ENCODE data around the gene APLP2. TPM values are rescaled to one million over a fixed set of nuclear protein-coding genes. Genes with fewer than 3 reads are reported as not detected.

Gene APLP2
- total and polyA plus RNA-seq, 2 experiments from 2014 or later = 322 to 362 TPM

DNA sequence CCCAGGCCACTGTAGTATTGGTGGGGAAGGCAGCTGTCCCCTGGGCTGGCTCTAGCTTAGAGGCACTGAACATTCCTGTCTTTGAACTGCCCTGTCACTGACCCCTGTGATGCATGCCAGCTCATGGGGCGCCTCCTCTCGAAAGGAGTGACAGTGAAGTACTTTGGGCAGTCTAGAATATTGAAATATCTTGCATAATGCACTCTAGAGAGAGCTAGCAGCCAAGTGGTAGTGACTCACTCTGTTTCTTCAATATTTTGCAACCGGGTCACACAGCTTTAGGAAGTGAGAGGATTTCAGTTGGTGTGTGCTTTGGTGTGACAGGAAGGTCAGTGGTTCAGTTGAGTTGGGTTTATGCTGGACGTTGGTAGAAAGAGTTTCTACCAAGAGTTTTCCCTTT, 54.4 kb downstream of the APLP2 start:
- peaks cover 16% of the 10 kb centered on the region for H4K20me1 ChIP-seq (replicated peaks; ENCODE audit: insufficient read depth)
- no peak overlapping the region for H3K4me3 Mint-ChIP-seq
- H3F3A ChIP-seq (replicated peaks; ENCODE audit: low read depth) = 0 out of 2 replicates have a peak, but pooled peaks cover 4% of the 10 kb centered on the region
- H3K4me1 ChIP-seq (ENCODE audit: insufficient read depth) = no peaks in the 10 kb centered on the region
- no peak for ATAC-seq
- no peaks in the 10 kb centered on the region for H3K9me2 ChIP-seq (ENCODE audit: insufficient read depth)
- H2AFZ ChIP-seq = no peak overlapping the region
- H3K36me3 ChIP-seq (ENCODE audit: insufficient read depth) = peaks cover 53% of the 10 kb centered on the region
- H3K27ac ChIP-seq (ENCODE audit: low read depth) = no peak overlapping the region
- no peak overlapping the region for H3K4me3 ChIP-seq
- no peak overlapping the region for H3K27ac Mint-ChIP-seq
- no peak for DNase-seq (ENCODE audit: low spot score)
- H3K79me2 ChIP-seq (replicated peaks; ENCODE audit: insufficient read depth) = peaks cover 12% of the 10 kb centered on the region
- TF ChIP-seq EZH2 (IDR thresholded peaks at IDR 0.05; ENCODE audit: low read depth, unreplicated experiment) (no peak), NANOG (IDR thresholded peaks at IDR 0.05; ENCODE audit: borderline replicate concordance) (no peak)
- TF ChIP-seq, protein P1, sequence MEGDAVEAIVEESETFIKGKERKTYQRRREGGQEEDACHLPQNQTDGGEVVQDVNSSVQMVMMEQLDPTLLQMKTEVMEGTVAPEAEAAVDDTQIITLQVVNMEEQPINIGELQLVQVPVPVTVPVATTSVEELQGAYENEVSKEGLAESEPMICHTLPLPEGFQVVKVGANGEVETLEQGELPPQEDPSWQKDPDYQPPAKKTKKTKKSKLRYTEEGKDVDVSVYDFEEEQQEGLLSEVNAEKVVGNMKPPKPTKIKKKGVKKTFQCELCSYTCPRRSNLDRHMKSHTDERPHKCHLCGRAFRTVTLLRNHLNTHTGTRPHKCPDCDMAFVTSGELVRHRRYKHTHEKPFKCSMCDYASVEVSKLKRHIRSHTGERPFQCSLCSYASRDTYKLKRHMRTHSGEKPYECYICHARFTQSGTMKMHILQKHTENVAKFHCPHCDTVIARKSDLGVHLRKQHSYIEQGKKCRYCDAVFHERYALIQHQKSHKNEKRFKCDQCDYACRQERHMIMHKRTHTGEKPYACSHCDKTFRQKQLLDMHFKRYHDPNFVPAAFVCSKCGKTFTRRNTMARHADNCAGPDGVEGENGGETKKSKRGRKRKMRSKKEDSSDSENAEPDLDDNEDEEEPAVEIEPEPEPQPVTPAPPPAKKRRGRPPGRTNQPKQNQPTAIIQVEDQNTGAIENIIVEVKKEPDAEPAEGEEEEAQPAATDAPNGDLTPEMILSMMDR (conservative IDR thresholded peaks at IDR 0.05; ENCODE audit: low read depth in 2 of 2) = no peak
- TF ChIP-seq, protein P2, sequence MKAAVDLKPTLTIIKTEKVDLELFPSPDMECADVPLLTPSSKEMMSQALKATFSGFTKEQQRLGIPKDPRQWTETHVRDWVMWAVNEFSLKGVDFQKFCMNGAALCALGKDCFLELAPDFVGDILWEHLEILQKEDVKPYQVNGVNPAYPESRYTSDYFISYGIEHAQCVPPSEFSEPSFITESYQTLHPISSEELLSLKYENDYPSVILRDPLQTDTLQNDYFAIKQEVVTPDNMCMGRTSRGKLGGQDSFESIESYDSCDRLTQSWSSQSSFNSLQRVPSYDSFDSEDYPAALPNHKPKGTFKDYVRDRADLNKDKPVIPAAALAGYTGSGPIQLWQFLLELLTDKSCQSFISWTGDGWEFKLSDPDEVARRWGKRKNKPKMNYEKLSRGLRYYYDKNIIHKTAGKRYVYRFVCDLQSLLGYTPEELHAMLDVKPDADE (IDR thresholded peaks at IDR 0.05) = no peak
- TF ChIP-seq, protein P3, sequence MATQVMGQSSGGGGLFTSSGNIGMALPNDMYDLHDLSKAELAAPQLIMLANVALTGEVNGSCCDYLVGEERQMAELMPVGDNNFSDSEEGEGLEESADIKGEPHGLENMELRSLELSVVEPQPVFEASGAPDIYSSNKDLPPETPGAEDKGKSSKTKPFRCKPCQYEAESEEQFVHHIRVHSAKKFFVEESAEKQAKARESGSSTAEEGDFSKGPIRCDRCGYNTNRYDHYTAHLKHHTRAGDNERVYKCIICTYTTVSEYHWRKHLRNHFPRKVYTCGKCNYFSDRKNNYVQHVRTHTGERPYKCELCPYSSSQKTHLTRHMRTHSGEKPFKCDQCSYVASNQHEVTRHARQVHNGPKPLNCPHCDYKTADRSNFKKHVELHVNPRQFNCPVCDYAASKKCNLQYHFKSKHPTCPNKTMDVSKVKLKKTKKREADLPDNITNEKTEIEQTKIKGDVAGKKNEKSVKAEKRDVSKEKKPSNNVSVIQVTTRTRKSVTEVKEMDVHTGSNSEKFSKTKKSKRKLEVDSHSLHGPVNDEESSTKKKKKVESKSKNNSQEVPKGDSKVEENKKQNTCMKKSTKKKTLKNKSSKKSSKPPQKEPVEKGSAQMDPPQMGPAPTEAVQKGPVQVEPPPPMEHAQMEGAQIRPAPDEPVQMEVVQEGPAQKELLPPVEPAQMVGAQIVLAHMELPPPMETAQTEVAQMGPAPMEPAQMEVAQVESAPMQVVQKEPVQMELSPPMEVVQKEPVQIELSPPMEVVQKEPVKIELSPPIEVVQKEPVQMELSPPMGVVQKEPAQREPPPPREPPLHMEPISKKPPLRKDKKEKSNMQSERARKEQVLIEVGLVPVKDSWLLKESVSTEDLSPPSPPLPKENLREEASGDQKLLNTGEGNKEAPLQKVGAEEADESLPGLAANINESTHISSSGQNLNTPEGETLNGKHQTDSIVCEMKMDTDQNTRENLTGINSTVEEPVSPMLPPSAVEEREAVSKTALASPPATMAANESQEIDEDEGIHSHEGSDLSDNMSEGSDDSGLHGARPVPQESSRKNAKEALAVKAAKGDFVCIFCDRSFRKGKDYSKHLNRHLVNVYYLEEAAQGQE (IDR thresholded peaks at IDR 0.05; ENCODE audit: unreplicated experiment) = no peak
- H3K4me2 ChIP-seq = no peak overlapping the region
- H3K36me3 Mint-ChIP-seq (ENCODE audit: low read depth) = peaks cover 61% of the 10 kb centered on the region
- H3K4me1 Mint-ChIP-seq = peaks cover 13% of the 10 kb centered on the region; the same call in 1 of the 3 replicates
- no peaks in the 10 kb centered on the region for H3K9me3 Mint-ChIP-seq
- no peaks in the 10 kb centered on the region for H3K27me3 ChIP-seq (ENCODE audit: insufficient read depth)
- peaks cover 2% of the 10 kb centered on the region for H3K27me3 Mint-ChIP-seq (ENCODE audit: insufficient read depth, low read depth, poor library complexity)

DNA sequence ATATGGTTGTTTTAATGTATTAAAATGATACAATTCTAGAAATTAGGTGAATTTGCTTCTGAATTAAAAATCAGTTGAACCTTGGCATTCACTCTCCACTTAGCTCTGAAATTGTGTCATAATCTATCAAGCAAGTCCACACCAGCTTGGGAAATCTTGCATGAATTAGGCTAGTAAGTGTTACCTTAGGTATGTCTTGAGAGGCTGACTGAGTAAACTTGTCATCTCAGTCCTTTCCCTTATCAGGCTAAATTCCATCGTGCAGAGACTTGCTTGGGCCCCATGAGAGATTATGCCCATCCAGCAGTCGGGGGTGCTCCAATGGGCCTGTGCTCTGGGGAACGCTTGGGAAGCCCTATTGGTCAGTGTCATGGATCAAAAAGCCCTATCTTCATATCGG, 55.9 kb downstream of the APLP2 start:
- H4K20me1 ChIP-seq (replicated peaks; ENCODE audit: insufficient read depth) = peaks cover 10% of the 10 kb centered on the region
- peaks cover 68% of the 10 kb centered on the region for H3K36me3 ChIP-seq (ENCODE audit: insufficient read depth)
- Mint-ChIP-seq H3K9me3 (no peaks in the 10 kb centered on the region), H3K4me3 (no peak overlapping the region), H3K36me3 (ENCODE audit: low read depth) (peaks cover 72% of the 10 kb centered on the region), H3K4me1 (peaks cover 13% of the 10 kb centered on the region; the same call in 1 of the 3 replicates), H3K27ac (no peak overlapping the region), H3K27me3 (ENCODE audit: insufficient read depth, low read depth, poor library complexity) (peaks cover 2% of the 10 kb centered on the region)
- no peak overlapping the region for H2AFZ ChIP-seq
- H3K4me1 ChIP-seq (ENCODE audit: insufficient read depth) = no peaks in the 10 kb centered on the region
- no peak for DNase-seq (ENCODE audit: low spot score)
- no peak for ATAC-seq
- no peaks in the 10 kb centered on the region; the same call in 1 of the 2 replicates for H3K79me2 ChIP-seq (replicated peaks; ENCODE audit: insufficient read depth)
- H3K27me3 ChIP-seq (ENCODE audit: insufficient read depth) = no peaks in the 10 kb centered on the region
- no peak overlapping the region for H3K4me2 ChIP-seq
- H3K4me3 ChIP-seq = no peak overlapping the region
- 0 out of 2 replicates have a peak, but pooled peaks cover 4% of the 10 kb centered on the region for H3F3A ChIP-seq (replicated peaks; ENCODE audit: low read depth)
- H3K9me2 ChIP-seq (ENCODE audit: insufficient read depth) = no peaks in the 10 kb centered on the region
- H3K27ac ChIP-seq (ENCODE audit: low read depth) = no peak overlapping the region
- TF ChIP-seq EZH2phosphoT487 (IDR thresholded peaks at IDR 0.05; ENCODE audit: unreplicated experiment) = no peak
- no peak for TF ChIP-seq ZNF331 (CRISPR knock-in tag; IDR thresholded peaks at IDR 0.05; ENCODE audit: low read depth)
- TF ChIP-seq, protein P1 (conservative IDR thresholded peaks at IDR 0.05; ENCODE audit: low read depth in 2 of 2) = no peak
- no peak for TF ChIP-seq POLR2AphosphoS5 (IDR thresholded peaks at IDR 0.05; ENCODE audit: low read depth)
- no peak for TF ChIP-seq NANOG (IDR thresholded peaks at IDR 0.05; ENCODE audit: borderline replicate concordance)
- TF ChIP-seq, protein P3 (IDR thresholded peaks at IDR 0.05; ENCODE audit: unreplicated experiment) = no peak
- no peak for TF ChIP-seq CREB1 (CRISPR knock-in tag; IDR thresholded peaks at IDR 0.05; ENCODE audit: low read depth)
- TF ChIP-seq JUNB (IDR thresholded peaks at IDR 0.05; ENCODE audit: unreplicated experiment) = no peak

All from GM23338 (cell line).